SHP77 treated with DMSO at 0.1 percent for 48 hours (cell line): ENCODE results near the gene MSANTD1.

Source experiments
- DNase-seq: peaks from one replicate; lab custom pipeline; 2025; lab: John Stamatoyannopoulos, UW

Gene MSANTD1

GRCh38 chr4:3263876-3264193 lies 14.9 kb downstream of the MSANTD1 start:
- DNase-seq, result no peak

GRCh38 chr4:3266076-3266475 lies 17.1 kb downstream of the MSANTD1 start:
- DNase-seq, result no peak

DNA sequence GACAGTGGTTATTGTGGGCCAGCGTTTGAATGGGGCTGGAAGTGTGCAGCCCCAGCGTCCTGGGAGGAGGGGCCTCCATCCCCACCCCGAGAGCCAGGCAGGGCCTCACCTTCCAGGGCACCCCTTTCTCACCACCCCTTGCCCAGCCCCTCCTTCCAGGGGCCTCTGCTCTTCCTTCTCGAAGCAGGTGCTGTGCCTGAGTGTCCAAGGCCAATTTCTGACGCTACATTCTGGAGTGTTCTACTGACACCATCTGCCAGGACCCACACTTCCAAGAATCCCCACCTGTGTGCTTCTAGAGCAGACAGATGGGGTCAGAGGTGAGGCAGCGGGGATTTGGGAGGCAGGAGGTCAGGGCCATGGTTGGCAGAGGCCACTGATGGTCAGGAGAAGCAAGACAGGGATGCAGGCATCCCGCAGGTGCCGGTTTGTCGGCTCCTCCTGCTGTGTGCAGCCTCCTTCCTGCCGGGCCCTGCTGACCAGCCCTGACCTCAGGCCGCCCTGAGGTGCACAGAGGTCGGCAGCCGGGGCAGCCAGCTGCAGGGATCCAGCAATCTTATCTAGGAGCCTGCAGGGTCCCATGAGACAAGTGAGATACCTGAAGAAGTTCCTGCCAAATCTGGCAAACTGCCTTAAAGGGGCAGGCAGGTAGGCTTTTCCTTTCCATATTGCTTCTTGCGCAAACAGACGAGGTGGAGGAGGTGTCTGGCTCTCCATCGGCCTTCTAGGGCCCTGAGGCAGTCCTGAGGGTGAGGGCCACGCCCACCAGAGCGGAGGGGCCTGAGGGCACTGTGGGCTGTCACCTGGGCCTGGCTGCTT lies 18.8 kb downstream of the MSANTD1 start:
- no peak for DNase-seq

DNA sequence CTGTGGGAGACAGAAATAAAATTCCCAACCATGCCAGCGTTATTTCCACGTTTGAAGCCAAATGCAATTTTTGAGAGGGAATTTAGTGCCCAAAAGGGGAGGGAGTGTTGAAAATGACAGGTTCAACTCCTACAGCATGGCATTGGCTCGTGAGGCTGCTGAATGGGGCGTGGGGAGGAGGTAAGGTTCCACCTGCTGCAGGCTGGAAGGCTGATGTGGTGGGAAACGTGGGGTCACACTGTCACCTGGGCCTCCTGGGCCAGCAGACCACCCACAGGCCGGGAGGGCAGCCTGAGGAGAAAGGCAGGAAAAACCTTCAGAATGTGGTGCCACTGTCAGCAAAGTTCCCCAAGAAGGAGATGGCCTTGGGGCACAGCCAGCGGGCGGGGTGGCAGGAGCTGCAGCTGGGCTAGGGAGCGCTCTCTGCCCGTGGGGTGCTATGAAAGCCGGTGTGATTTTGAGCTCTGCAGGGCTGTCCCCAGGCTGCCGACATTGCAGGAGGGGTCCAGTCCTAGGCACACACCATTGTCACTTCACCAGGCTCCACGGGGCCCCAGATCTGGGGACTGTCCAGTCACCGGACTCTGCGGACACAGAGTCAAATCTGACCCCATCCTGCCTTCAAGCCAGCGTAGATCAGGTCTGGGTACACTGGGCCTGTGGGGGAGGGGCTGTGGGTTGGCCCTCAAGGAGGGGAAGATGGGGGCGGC lies 19.6 kb downstream of the MSANTD1 start:
- no peak for DNase-seq

- no peak for DNase-seq
These were observed 20.4 kb downstream of the MSANTD1 start for GRCh38 chr4:3269105-3269927.

- no peak for DNase-seq
These were observed 21.1 kb downstream of the MSANTD1 start for GRCh38 chr4:3269991-3270611.

DNA sequence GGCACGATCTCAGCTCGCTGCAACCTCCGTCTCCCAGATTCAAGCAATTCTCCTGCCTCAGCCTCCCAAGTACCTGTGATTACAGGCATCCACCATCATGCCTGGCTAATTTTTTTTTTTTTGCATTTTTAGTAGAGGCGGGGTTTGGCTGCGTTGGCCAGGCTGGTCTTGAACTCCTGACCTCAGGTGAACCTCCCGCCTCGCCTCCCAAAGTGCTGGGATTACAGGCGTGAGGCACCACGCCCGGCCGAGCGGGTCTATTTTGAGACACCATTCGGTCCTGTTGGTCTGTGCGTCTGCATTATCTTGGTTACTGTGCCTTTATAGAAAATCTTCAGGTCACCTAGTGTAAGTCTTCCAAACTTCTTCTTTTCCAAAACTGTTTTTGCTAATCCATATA lies 22.2 kb downstream of the MSANTD1 start:
- no peak for DNase-seq

- no peak for DNase-seq
These were observed 28.0 kb downstream of the MSANTD1 start for GRCh38 chr4:3276986-3277385.

GRCh38 chr4:3280466-3280865 lies 31.5 kb downstream of the MSANTD1 start:
- DNase-seq, result no peak

GRCh38 chr4:3283483-3283882 lies 34.5 kb downstream of the MSANTD1 start:
- no peak for DNase-seq

DNA sequence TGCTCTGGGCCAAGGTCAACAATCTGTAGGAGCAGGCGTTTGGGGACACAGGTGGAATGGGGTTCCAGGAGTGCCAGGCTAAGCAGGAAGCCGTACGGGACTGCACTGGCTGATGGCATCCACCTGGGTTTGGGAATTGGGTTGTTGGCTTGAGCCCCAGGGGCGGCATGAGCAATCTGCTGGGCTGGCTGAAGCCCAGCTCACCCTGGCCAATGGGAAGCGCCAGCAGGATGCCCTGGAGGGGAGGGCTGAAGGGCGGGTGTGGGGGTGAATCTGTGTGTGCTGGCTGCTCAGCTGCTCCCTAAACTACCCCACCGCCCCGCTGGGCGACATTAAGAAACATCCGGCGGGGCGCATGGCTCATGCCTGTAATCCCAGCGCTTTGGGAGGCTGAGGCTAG lies 35.0 kb downstream of the MSANTD1 start:
- DNase-seq, result no peak

GRCh38 chr4:3284734-3285557 lies 36.0 kb downstream of the MSANTD1 start:
- DNase-seq, result no peak

DNA sequence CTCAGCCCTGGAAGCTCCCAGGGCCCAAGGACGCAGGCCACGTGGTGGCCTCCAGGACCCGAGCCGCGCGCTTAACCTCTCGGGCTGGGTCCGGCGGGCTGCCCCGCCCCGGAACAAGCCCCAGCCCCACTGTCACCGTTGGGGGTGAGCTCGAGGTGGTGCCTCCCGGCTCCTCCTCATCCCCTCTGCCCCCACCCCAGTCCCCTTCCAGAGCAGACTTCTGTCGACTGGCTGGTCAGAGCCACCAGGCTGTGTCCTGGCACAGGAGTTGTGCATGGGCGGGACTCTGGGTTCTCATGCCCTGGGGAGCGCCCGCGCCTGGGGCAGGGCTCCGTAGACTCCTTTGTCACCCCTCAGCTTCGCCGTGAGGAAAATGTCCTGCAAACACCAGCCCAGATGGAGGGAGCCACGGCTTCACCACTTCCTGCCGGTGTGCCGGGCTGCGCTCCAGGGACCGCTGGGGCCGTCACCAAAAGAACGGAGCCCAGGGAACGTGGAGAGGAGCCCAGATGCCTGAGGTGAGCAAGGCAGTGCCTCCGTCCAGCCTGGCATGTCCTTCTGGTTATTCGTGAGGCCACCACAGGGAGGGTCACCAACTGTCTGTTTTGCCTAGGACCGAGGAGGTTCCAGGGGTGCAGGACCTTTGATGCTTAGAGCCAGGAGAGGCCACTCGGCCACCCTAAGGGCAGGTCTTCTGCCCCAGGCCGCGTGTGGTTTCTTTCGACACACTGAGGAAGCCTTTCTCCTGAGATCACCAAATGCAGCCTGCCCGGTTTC lies 36.8 kb downstream of the MSANTD1 start:
- DNase-seq, result no peak

GRCh38 chr4:3286335-3287175 lies 37.6 kb downstream of the MSANTD1 start:
- DNase-seq, result no peak

GRCh38 chr4:3287271-3287971 lies 38.5 kb downstream of the MSANTD1 start:
- DNase-seq, result no peak

- DNase-seq, result no peak
These were observed 39.1 kb downstream of the MSANTD1 start for GRCh38 chr4:3287972-3288570.

DNA sequence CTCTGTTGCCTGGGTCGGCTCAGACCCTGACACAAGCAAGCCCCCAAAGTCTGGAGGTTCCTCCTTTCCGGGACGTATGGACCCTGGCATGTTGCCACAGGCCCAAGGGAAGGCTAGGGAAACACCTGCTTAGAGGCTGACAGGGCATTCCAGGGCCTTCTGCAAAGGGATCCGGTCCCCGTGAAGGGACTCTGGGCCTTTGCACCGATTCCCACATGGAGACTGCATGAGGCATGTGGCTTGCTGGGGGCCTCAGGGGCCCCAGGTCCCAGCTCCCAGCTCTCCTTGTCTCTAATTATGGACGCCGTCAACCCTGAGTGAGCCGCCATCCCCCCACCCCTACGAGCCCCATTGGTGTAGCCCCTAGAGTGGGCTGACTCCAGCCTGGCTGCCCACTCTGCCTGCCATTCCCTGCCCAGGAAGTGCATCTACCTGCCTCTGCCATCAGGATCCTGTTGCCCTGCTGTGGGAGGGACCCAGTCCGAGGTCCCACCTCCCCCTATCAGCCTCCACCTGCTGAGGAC lies 39.7 kb downstream of the MSANTD1 start:
- DNase-seq, result no peak

- no peak for DNase-seq
These were observed 41.5 kb downstream of the MSANTD1 start for GRCh38 chr4:3290476-3290875.
